K562 (cell line): ENCODE results near the gene SAPCD1. TPM values are rescaled to one million over a fixed set of nuclear protein-coding genes. Genes with fewer than 3 reads are reported as not detected.
A peak's percentile ranks its signal among the peaks of the same experiment; 100 is the strongest.

Experiments
- BHLHE40 ChIP-seq: IDR thresholded peaks from 2 replicates; pipeline ENCODE4 v1.6.1; 2011; ENCODE audit warnings: low read length, improper control_type of control experiment
- CBFB ChIP-seq: sonication (generic); formaldehyde crosslinking; IDR thresholded peaks from 2 replicates; pipeline ENCODE4 v1.4.0; 2020; ENCODE audit warnings: mild to moderate bottlenecking, missing genetic modification reagents
- CREB1 ChIP-seq, 2 experiments: sonication (generic) in 1 of 2; formaldehyde crosslinking in 1 of 2; IDR thresholded peaks; 2 replicates each; pipeline versions ENCODE4 v1.6.1 to v1.8.0; 2012 to 2022; ENCODE audit warnings: inconsistent platforms in 1 of 2, mild to moderate bottlenecking in 1 of 2, missing genetic modification reagents in 1 of 2, moderate library complexity in 1 of 2
- GABPB1 ChIP-seq: sonication (generic); formaldehyde crosslinking; IDR thresholded peaks from 2 replicates; pipeline ENCODE4 v1.8.0; 2022; ENCODE audit warnings: mild to moderate bottlenecking, missing genetic modification reagents
- KDM2B ChIP-seq: fragments of 250-450 bp; sonication (Bioruptor Pico); IDR thresholded peaks from 2 replicates; pipeline ENCODE4 v1.8.0; 2021; ENCODE audit warnings: mild to moderate bottlenecking, moderate library complexity
- NFRKB ChIP-seq: fragments of 450-650 bp; IDR thresholded peaks from 2 replicates; pipeline ENCODE4 v1.6.1; 2016; ENCODE audit warnings: low read depth
- PCBP1 ChIP-seq: fragments of 200-400 bp; formaldehyde crosslinking; IDR thresholded peaks from 2 replicates; pipeline ENCODE4 v1.6.1; 2018; ENCODE audit warnings: mild to moderate bottlenecking, low read depth, low read length; ENCODE audit not compliant: poor library complexity, severe bottlenecking
- PHF8 ChIP-seq: fragments of 200-600 bp; sonication (generic); IDR thresholded peaks from 2 replicates; pipeline ENCODE4 v1.6.1; 2012; ENCODE audit warnings: mixed run types, mild to moderate bottlenecking, inconsistent platforms, low read length, moderate library complexity, borderline replicate concordance
- RBFOX2 ChIP-seq: fragments of 200-400 bp; formaldehyde crosslinking; IDR thresholded peaks from 2 replicates; pipeline ENCODE4 v1.6.1; 2017; ENCODE audit warnings: low read depth, mild to moderate bottlenecking, low read length, moderate library complexity
- SRSF7 ChIP-seq: fragments of 200-400 bp; formaldehyde crosslinking; optimal IDR thresholded peaks from 2 replicates; pipeline ENCODE3; 2017; ENCODE audit warnings: mild to moderate bottlenecking, low read depth, low read length
- WHSC1 ChIP-seq: IDR thresholded peaks from one replicate; pipeline ENCODE4 v1.6.1; 2012; ENCODE audit warnings: low read length, control low read depth, inconsistent platforms
- ZNF165 ChIP-seq: fragments of 250-450 bp; sonication (Bioruptor Pico); IDR thresholded peaks from 2 replicates; pipeline ENCODE4 v1.4.0; 2020; ENCODE audit warnings: borderline replicate concordance
- ZNF445 ChIP-seq: fragments of 250-450 bp; sonication (Bioruptor Pico); IDR thresholded peaks from 2 replicates; pipeline ENCODE4 v1.4.0; 2020; ENCODE audit warnings: low read depth, mild to moderate bottlenecking, moderate library complexity
- ZNF561 ChIP-seq: fragments of 450-650 bp; formaldehyde crosslinking; conservative IDR thresholded peaks from 2 replicates; pipeline ENCODE4 v1.4.0; 2020; ENCODE audit warnings: mild to moderate bottlenecking, moderate library complexity
- ZNF668 ChIP-seq: fragments of 250-450 bp; sonication (Bioruptor Pico); IDR thresholded peaks from 2 replicates; pipeline ENCODE4 v1.8.0; 2022; ENCODE audit warnings: mild to moderate bottlenecking, inconsistent platforms
- polyA plus RNA-seq, 8 experiments: library from polyadenylated mRNA; depleted of rRNA in 4 of 8; stranded (reverse) in 5 of 8; unstranded in 3 of 8; fragments of >200 nt; fragmentation: Nextera tagmentation in 2 of 8; fragmentation: Illumina TruSeq in 1 of 8; extraction: Ambion mirVana in 2 of 8; extraction: Trizol in 1 of 8; gene quantifications; 2 replicates each; pipeline versions ENCODE4 v1.2.1 to v1.2.3, GENCODE V29; 2011 to 2014; ENCODE audit warnings: inconsistent platforms in 1 of 8, missing spikeins in 1 of 8
- total RNA-seq, 7 experiments: library from RNA; depleted of rRNA in 6 of 7; stranded (reverse); fragments of >200 nt in 6 of 7; fragmentation: Illumina TruSeq in 2 of 7; extraction: Trizol in 2 of 7; gene quantifications; 2 replicates each; pipeline versions ENCODE4 v1.2.1 to v1.2.3, GENCODE V29; 2011 to 2021; ENCODE audit warnings: low replicate concordance in 1 of 7
- TF ChIP-seq, protein P1 (sequence below), 3 experiments: fragments of 200-800 bp in 1 of 3; fragments of 250-450 bp in 1 of 3; fragments of 450-650 bp in 1 of 3; sonication (Bioruptor Pico) in 1 of 3; sonication (Bioruptor generic) in 1 of 3; formaldehyde crosslinking in 1 of 3; IDR thresholded peaks; 2 replicates each; pipeline versions ENCODE4 v1.6.1 to v1.8.0; 2016 to 2022; ENCODE audit warnings: mild to moderate bottlenecking in 2 of 3, missing genetic modification characterization in 2 of 3, missing compliant biosample characterization in 1 of 3, moderate library complexity in 1 of 3
- TF ChIP-seq, protein P2 (sequence below): sonication (generic); formaldehyde crosslinking; IDR thresholded peaks from 2 replicates; pipeline ENCODE4 v1.8.0; 2022; ENCODE audit warnings: mild to moderate bottlenecking, missing genetic modification reagents
- TF ChIP-seq, protein P3 (sequence below): sonication (generic); formaldehyde crosslinking; IDR thresholded peaks from 2 replicates; pipeline ENCODE4 v1.8.0; 2022; ENCODE audit warnings: missing genetic modification reagents, mild to moderate bottlenecking, borderline replicate concordance
- TF ChIP-seq, protein P4 (sequence below): fragments of 450-650 bp; IDR thresholded peaks from 2 replicates; pipeline ENCODE4 v1.6.1; 2014; ENCODE audit warnings: low read depth, mild to moderate bottlenecking, moderate library complexity, borderline replicate concordance

Gene SAPCD1
- total and polyA plus RNA-seq, 9 of the 15 experiments (the other 6 are each of a cell fraction or from before 2014, with no cell fraction given) = 2.6 to 30.2 (median 7.4) TPM

DNA sequence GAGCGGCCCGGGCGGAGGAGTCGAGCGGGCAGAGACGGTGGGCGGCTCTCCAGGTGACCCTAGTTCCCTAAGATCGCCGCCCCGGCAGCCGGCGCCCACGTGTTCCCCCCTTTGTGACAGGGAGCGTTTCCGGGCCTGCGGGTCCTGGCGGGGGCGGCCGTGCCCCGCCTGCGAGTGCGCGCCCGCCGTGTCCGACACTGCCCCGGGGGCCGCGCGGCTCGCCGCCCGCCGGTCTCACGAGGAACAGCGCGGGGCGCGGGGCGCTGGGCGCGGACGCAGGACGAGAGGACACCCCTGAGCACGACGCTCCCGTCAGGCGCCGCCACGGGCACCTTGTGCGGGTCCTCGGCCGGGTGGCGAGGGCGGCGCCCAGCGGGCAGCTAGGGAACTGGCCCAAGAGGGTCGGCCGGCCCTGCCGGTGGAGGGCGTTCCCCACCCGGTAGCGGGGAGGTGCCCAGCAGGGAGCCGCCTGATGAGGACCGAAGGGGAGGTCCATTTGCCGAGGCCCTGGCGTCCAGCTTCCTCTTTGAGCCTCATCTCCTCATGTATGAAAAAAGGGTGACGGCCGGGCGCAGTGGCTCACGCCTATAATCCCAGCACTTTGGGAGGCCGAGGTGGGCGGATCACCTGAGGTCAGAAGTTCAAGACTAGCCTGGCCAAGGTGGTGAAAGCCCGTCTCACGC is 33.3 kb downstream of the SAPCD1 start, which contains the start of gene VARS1 (continued):
- TF ChIP-seq, protein P1, sequence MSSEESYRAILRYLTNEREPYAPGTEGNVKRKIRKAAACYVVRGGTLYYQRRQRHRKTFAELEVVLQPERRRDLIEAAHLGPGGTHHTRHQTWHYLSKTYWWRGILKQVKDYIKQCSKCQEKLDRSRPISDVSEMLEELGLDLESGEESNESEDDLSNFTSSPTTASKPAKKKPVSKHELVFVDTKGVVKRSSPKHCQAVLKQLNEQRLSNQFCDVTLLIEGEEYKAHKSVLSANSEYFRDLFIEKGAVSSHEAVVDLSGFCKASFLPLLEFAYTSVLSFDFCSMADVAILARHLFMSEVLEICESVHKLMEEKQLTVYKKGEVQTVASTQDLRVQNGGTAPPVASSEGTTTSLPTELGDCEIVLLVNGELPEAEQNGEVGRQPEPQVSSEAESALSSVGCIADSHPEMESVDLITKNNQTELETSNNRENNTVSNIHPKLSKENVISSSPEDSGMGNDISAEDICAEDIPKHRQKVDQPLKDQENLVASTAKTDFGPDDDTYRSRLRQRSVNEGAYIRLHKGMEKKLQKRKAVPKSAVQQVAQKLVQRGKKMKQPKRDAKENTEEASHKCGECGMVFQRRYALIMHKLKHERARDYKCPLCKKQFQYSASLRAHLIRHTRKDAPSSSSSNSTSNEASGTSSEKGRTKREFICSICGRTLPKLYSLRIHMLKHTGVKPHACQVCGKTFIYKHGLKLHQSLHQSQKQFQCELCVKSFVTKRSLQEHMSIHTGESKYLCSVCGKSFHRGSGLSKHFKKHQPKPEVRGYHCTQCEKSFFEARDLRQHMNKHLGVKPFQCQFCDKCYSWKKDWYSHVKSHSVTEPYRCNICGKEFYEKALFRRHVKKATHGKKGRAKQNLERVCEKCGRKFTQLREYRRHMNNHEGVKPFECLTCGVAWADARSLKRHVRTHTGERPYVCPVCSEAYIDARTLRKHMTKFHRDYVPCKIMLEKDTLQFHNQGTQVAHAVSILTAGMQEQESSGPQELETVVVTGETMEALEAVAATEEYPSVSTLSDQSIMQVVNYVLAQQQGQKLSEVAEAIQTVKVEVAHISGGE (CRISPR knock-in tag; IDR thresholded peaks at IDR 0.05) = peak in 2 of 3 experiments; percentile 56 to 88; a peak in 3 of 6 replicates
- TF ChIP-seq RBFOX2 = peak; percentile 75
- TF ChIP-seq GABPB1 = peak; percentile 79; the same call in 1 of the 2 replicates
- peak; percentile 56; the same call in 1 of the 2 replicates for TF ChIP-seq CREB1 (IDR thresholded peaks at IDR 0.05)
- TF ChIP-seq CREB1 (CRISPR knock-in tag; IDR thresholded peaks at IDR 0.05) = peak; percentile 9; the same call in 1 of the 2 replicates
- TF ChIP-seq ZNF561 (CRISPR knock-in tag) = no peak
- no peak for TF ChIP-seq KDM2B (CRISPR knock-in tag)
- TF ChIP-seq SRSF7 = no peak
- peak; percentile 74; the same call in 1 of the 2 replicates for TF ChIP-seq PHF8
- TF ChIP-seq NFRKB = no peak; the same call in 1 of the 2 replicates
- no peak for TF ChIP-seq ZNF165
- TF ChIP-seq PCBP1 = peak; percentile 74
- peak; percentile 73 for TF ChIP-seq BHLHE40
- TF ChIP-seq, protein P2, sequence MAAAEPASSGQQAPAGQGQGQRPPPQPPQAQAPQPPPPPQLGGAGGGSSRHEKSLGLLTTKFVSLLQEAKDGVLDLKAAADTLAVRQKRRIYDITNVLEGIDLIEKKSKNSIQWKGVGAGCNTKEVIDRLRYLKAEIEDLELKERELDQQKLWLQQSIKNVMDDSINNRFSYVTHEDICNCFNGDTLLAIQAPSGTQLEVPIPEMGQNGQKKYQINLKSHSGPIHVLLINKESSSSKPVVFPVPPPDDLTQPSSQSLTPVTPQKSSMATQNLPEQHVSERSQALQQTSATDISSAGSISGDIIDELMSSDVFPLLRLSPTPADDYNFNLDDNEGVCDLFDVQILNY (CRISPR knock-in tag) = 0 out of 2 replicates have a peak, but pooled peaks have one; percentile 71
- no peak; the same call in none of the 2 replicates for TF ChIP-seq CBFB (CRISPR knock-in tag)
- TF ChIP-seq ZNF668 (CRISPR knock-in tag) = peak; percentile 91
- TF ChIP-seq ZNF445 (CRISPR knock-in tag) = no peak
- TF ChIP-seq WHSC1 = no peak
- TF ChIP-seq, protein P3, sequence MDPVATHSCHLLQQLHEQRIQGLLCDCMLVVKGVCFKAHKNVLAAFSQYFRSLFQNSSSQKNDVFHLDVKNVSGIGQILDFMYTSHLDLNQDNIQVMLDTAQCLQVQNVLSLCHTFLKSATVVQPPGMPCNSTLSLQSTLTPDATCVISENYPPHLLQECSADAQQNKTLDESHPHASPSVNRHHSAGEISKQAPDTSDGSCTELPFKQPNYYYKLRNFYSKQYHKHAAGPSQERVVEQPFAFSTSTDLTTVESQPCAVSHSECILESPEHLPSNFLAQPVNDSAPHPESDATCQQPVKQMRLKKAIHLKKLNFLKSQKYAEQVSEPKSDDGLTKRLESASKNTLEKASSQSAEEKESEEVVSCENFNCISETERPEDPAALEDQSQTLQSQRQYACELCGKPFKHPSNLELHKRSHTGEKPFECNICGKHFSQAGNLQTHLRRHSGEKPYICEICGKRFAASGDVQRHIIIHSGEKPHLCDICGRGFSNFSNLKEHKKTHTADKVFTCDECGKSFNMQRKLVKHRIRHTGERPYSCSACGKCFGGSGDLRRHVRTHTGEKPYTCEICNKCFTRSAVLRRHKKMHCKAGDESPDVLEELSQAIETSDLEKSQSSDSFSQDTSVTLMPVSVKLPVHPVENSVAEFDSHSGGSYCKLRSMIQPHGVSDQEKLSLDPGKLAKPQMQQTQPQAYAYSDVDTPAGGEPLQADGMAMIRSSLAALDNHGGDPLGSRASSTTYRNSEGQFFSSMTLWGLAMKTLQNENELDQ = no peak
- TF ChIP-seq, protein P4, sequence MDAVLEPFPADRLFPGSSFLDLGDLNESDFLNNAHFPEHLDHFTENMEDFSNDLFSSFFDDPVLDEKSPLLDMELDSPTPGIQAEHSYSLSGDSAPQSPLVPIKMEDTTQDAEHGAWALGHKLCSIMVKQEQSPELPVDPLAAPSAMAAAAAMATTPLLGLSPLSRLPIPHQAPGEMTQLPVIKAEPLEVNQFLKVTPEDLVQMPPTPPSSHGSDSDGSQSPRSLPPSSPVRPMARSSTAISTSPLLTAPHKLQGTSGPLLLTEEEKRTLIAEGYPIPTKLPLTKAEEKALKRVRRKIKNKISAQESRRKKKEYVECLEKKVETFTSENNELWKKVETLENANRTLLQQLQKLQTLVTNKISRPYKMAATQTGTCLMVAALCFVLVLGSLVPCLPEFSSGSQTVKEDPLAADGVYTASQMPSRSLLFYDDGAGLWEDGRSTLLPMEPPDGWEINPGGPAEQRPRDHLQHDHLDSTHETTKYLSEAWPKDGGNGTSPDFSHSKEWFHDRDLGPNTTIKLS = peak; percentile 94
